ENCODE data around the gene RNASE8.
"Not testable (repeated sequence)": the region's sequence is repeated elsewhere in the genome, so short reads cannot be mapped to it uniquely, and the experiment has no call there.

Gene RNASE8

GRCh38 chr14:21057803-21058675 lies at the start of gene RNASE8:
TSS of gene RNASE8 (plus strand) at chr14:21057822. CDS start at chr14:21057893, 71 bp downstream.
- no peak for DNase-seq

- DNase-seq = not testable (repeated sequence)
Observed at GRCh38 chr14:21009721-21010120, 47.9 kb upstream of the RNASE8 start.

GRCh38 chr14:21011136-21011535 lies 46.5 kb upstream of the RNASE8 start:
- DNase-seq = no peak

- DNase-seq = peak in 55 of 58 donors; percentile 29 to 94 (median 78)
Observed at GRCh38 chr14:21014761-21015190, 42.8 kb upstream of the RNASE8 start.

GRCh38 chr14:21015312-21015711 lies 42.3 kb upstream of the RNASE8 start:
- peak in 3 of 58 donors; percentile 11 to 50 (median 25) for DNase-seq

GRCh38 chr14:21016413-21017190 lies 41.0 kb upstream of the RNASE8 start:
- DNase-seq = no peak

GRCh38 chr14:21017528-21018245 lies 39.9 kb upstream of the RNASE8 start:
- no peak for DNase-seq

GRCh38 chr14:21018286-21018685 lies 39.3 kb upstream of the RNASE8 start:
- no peak for DNase-seq

GRCh38 chr14:21018781-21019180 lies 38.8 kb upstream of the RNASE8 start:
- no peak for DNase-seq

- DNase-seq = no peak
Observed at GRCh38 chr14:21019366-21019765, 38.3 kb upstream of the RNASE8 start.

GRCh38 chr14:21020977-21021545 lies 36.6 kb upstream of the RNASE8 start:
- DNase-seq = no peak

GRCh38 chr14:21022686-21023085 lies 34.9 kb upstream of the RNASE8 start:
- DNase-seq = no peak

- DNase-seq = peak in 17 of 58 donors; percentile 9 to 45 (median 24)
Observed at GRCh38 chr14:21023174-21023573, 34.4 kb upstream of the RNASE8 start.

- peak in 1 of 58 donors; percentile 25 for DNase-seq
Observed at GRCh38 chr14:21023817-21024584, 33.6 kb upstream of the RNASE8 start.

GRCh38 chr14:21024585-21025370 lies 32.8 kb upstream of the RNASE8 start, which contains the start of gene NDRG2:
TSS of gene NDRG2 (minus strand) at chr14:21025061. CDS start at chr14:21023315, 1,746 bp downstream.
- DNase-seq = peak in 54 of 58 donors; percentile 42 to 85 (median 75)

GRCh38 chr14:21025371-21026273 lies 32.0 kb upstream of the RNASE8 start:
- DNase-seq = peak; percentile 27 to 95 (median 81)

GRCh38 chr14:21026274-21026987 lies 31.2 kb upstream of the RNASE8 start:
- peak in 55 of 58 donors; percentile 43 to 92 (median 81) for DNase-seq

- no peak for DNase-seq
Observed at GRCh38 chr14:21026988-21027315, 30.7 kb upstream of the RNASE8 start.
